Measurements from ENCODE around the gene PFDN1. TPM values are rescaled to one million over a fixed set of nuclear protein-coding genes. Genes with fewer than 3 reads are reported as not detected.

The PFDN1 gene
- total and polyA plus RNA-seq, 4 donors, result 57.0 to 127 (median 95.8) TPM

DNA sequence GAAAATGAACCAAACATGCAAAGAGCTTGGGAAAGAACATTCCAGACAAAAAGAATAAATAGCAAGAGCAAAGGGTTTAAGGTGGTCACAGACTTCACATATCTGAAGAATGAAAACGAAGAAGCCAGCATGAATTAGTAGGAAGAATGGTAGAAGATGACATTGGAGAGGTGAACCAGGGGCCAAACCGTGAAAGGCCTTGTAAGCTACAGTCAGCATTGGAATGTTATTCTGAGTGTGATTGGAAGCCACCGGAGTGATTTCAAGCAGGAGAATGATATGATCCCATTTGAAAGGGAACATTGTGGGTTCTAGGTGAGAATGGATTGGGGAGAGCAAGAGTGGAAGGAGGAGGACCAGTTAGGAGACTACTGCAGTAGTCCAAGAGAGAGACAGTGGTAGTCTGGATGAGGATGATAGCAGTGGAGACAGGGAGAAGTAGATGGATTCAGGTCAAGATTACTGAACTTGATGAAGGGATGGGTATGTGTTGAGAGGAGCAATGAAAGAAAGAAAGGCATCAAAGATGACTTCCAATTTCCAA lies 6.9 kb upstream of the PFDN1 start:
- WGBS (ENCODE audit: insufficient coverage), result 88% methylated on average over 3 of the region's 3 CpGs
- Histone ChIP-seq H3K27me3 (ENCODE audit: control insufficient read depth, insufficient read depth, low read length) (peaks cover 2% of the 10 kb centered on the region), H3K27ac (ENCODE audit: low read depth, low read length) (no peak overlapping the region), H3K9me3 (ENCODE audit: control insufficient read depth, insufficient read depth, low read length) (no peaks in the 10 kb centered on the region), H3K4me1 (ENCODE audit: control insufficient read depth, insufficient read depth, low read length) (no peaks in the 10 kb centered on the region), H3K36me3 (ENCODE audit: control insufficient read depth, insufficient read depth, low read length) (no peaks in the 10 kb centered on the region), H3K4me3 (ENCODE audit: low read depth, low read length) (no peak overlapping the region)
- DNase-seq (ENCODE audit: low read depth in 4 of 6, low spot score in 6 of 6), result no peak

DNA sequence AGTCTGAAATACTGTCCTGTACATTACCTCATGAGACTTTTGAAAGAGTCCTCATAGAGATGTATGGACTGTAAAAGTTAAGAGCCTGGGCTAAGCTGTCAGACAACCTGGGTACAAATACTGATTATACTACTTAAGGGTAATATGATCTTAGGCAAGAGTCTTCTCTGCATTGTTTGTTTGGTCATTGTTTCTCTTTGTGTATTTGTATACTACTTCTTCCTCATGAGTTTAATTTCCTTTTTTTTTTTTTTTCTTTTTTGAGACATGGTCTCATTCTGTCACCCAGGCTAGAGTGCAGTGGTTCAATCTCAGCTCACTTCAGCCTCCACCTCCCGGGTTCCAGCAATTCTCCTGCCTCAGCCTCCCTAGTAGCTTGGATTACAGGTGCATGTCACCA lies 2.6 kb upstream of the PFDN1 start:
- peaks cover 2% of the 10 kb centered on the region for H3K27me3 ChIP-seq (ENCODE audit: control insufficient read depth, insufficient read depth, low read length)
- no peak overlapping the region for H3K27ac ChIP-seq (ENCODE audit: low read depth, low read length)
- H3K4me1 ChIP-seq (ENCODE audit: control insufficient read depth, insufficient read depth, low read length), result no peaks in the 10 kb centered on the region
- no peaks in the 10 kb centered on the region for H3K36me3 ChIP-seq (ENCODE audit: control insufficient read depth, insufficient read depth, low read length)
- DNase-seq (ENCODE audit: low read depth in 4 of 6, low spot score in 6 of 6), result no peak
- H3K4me3 ChIP-seq (ENCODE audit: low read depth, low read length), result no peak overlapping the region
- H3K9me3 ChIP-seq (ENCODE audit: control insufficient read depth, insufficient read depth, low read length), result no peaks in the 10 kb centered on the region
- no CpG with 5 or more reads among the region's 1 CpG for WGBS (ENCODE audit: insufficient coverage)

DNA sequence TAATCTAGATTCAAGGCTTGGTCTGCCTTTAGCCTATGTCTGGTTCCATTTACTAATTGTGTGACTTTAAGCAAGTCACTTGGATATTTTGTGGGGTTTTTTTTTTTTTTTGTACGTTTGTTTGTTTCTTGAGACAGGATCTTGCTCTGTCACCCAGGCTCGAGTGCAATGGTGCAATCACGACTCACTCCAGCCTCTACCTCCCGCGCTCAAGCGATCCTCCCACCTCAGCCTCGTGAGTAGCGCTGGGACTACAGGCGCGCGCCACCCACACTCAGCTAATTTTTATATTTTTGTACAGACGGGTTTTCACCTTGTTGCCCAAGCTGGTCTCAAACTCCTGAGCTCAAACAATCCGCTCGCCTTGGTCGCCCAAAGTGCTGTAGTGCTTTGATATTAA lies 1.1 kb upstream of the PFDN1 start:
- Histone ChIP-seq H3K4me3 (ENCODE audit: low read depth, low read length) (no peak overlapping the region), H3K36me3 (ENCODE audit: control insufficient read depth, insufficient read depth, low read length) (peaks cover 7% of the 10 kb centered on the region), H3K27me3 (ENCODE audit: control insufficient read depth, insufficient read depth, low read length) (no peaks in the 10 kb centered on the region), H3K4me1 (ENCODE audit: control insufficient read depth, insufficient read depth, low read length) (no peaks in the 10 kb centered on the region), H3K9me3 (ENCODE audit: control insufficient read depth, insufficient read depth, low read length) (no peaks in the 10 kb centered on the region), H3K27ac (ENCODE audit: low read depth, low read length) (no peak overlapping the region)
- WGBS (ENCODE audit: insufficient coverage), result 96% methylated on average over 6 of the region's 15 CpGs
- DNase-seq (ENCODE audit: low read depth in 4 of 6, low spot score in 6 of 6), result no peak

DNA sequence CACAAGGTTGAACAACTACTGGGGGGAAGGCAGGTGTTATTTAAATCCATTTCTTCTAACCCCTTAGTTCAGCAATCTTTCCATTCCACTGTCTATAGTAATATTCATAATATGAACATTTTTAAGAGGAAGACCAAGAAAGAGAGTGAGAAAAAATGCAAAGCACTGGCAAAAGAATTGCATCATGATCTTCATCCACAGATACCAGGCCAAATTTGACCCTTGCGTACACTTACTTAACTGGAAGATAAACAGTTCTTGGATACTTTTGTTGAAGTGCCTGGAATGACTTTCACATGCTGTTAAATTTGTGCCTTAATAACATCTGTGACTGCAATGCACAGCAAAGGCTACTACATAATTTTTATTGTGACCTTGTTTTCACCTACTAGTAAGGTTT lies 1.8 kb downstream of the PFDN1 start:
- H3K4me3 ChIP-seq (ENCODE audit: low read depth, low read length), result no peak overlapping the region
- H3K4me1 ChIP-seq (ENCODE audit: control insufficient read depth, insufficient read depth, low read length), result no peaks in the 10 kb centered on the region

DNA sequence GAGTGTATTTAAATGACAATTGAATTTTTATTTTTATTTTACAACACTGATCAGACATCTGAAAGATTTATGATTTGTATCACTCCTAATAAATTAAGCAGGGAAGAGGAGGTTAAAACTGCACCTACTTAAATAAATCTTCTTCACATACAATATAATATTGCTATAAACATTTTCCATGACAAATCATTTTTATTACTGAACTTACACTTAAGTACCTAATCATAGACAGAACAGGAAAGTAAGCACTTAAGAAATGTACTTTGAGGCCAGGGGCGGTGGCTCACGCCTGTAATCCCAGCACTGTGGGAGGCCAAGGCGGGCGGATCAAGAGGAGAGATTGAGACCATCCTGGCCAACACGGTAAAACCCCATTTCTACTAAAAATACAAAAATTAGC lies 3.8 kb downstream of the PFDN1 start:
- DNase-seq (ENCODE audit: low read depth in 4 of 6, low spot score in 6 of 6), result no peak
- H3K36me3 ChIP-seq (ENCODE audit: control insufficient read depth, insufficient read depth, low read length), result peaks cover 12% of the 10 kb centered on the region
- no peak overlapping the region for H3K4me3 ChIP-seq (ENCODE audit: low read depth, low read length)
- no peaks in the 10 kb centered on the region for H3K27me3 ChIP-seq (ENCODE audit: control insufficient read depth, insufficient read depth, low read length)
- no peaks in the 10 kb centered on the region for H3K9me3 ChIP-seq (ENCODE audit: control insufficient read depth, insufficient read depth, low read length)
- H3K27ac ChIP-seq (ENCODE audit: low read depth, low read length), result no peak overlapping the region
- WGBS (ENCODE audit: insufficient coverage), result 93% methylated on average over 2 of the region's 5 CpGs
- no peaks in the 10 kb centered on the region for H3K4me1 ChIP-seq (ENCODE audit: control insufficient read depth, insufficient read depth, low read length)

More for the DNA sequence above, 1.8 kb downstream of the PFDN1 start:
- Histone ChIP-seq H3K9me3 (ENCODE audit: control insufficient read depth, insufficient read depth, low read length) (no peaks in the 10 kb centered on the region), H3K36me3 (ENCODE audit: control insufficient read depth, insufficient read depth, low read length) (peaks cover 12% of the 10 kb centered on the region), H3K27ac (ENCODE audit: low read depth, low read length) (no peak overlapping the region), H3K27me3 (ENCODE audit: control insufficient read depth, insufficient read depth, low read length) (no peaks in the 10 kb centered on the region)
- no CpG with 5 or more reads among the region's 1 CpG for WGBS (ENCODE audit: insufficient coverage)
- DNase-seq (ENCODE audit: low read depth in 4 of 6, low spot score in 6 of 6), result no peak

DNA sequence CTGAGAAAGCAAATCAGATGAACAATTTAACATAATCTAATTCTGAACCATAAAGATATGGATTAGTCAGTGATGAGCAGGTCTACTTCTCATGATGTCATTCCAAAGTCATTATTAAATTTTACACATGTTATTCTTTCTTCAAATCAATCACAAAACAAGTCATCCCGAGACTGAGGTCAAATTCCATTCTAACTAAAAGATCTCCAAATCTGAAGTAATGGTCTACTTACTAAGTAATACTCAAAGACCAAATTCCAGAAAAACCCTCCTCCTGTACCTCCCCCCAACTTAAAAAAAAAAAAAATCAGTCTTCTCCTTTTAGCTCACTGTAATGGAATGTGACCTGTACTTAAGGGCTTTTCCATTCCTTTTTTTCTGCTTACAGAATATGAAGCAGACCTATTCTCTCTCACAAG lies 4.7 kb downstream of the PFDN1 start:
- Histone ChIP-seq H3K9me3 (ENCODE audit: control insufficient read depth, insufficient read depth, low read length) (no peaks in the 10 kb centered on the region), H3K27ac (ENCODE audit: low read depth, low read length) (no peak overlapping the region), H3K4me1 (ENCODE audit: control insufficient read depth, insufficient read depth, low read length) (no peaks in the 10 kb centered on the region), H3K4me3 (ENCODE audit: low read depth, low read length) (no peak overlapping the region), H3K36me3 (ENCODE audit: control insufficient read depth, insufficient read depth, low read length) (peaks cover 12% of the 10 kb centered on the region), H3K27me3 (ENCODE audit: control insufficient read depth, insufficient read depth, low read length) (no peaks in the 10 kb centered on the region)
- no peak for DNase-seq (ENCODE audit: low read depth in 4 of 6, low spot score in 6 of 6)
- WGBS (ENCODE audit: insufficient coverage), result no CpG with 5 or more reads among the region's 1 CpG

DNA sequence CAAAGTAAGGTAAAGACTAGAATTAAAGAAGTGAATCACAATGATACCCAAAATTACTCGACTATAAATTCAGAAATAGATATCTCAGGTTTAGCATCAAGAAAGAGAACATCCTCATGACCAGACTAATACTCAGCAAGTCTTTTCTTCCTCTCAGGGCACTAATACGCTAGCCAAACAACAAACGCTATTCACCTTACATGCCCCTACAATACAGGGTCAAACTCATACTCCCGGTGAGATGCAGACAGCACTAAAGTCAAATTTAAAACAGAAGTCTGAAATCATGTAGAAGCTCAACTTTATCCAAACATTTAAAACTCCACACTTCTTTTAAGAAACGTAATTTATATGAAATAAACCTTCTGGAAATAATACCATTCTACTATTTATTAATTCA lies 5.6 kb downstream of the PFDN1 start:
- Histone ChIP-seq H3K27me3 (ENCODE audit: control insufficient read depth, insufficient read depth, low read length) (no peaks in the 10 kb centered on the region), H3K9me3 (ENCODE audit: control insufficient read depth, insufficient read depth, low read length) (no peaks in the 10 kb centered on the region), H3K27ac (ENCODE audit: low read depth, low read length) (no peak overlapping the region), H3K4me1 (ENCODE audit: control insufficient read depth, insufficient read depth, low read length) (no peaks in the 10 kb centered on the region), H3K36me3 (ENCODE audit: control insufficient read depth, insufficient read depth, low read length) (peaks cover 12% of the 10 kb centered on the region), H3K4me3 (ENCODE audit: low read depth, low read length) (no peak overlapping the region)
- 71% methylated on average over 3 of the region's 5 CpGs for WGBS (ENCODE audit: insufficient coverage)
- no peak for DNase-seq (ENCODE audit: low read depth in 4 of 6, low spot score in 6 of 6)

DNA sequence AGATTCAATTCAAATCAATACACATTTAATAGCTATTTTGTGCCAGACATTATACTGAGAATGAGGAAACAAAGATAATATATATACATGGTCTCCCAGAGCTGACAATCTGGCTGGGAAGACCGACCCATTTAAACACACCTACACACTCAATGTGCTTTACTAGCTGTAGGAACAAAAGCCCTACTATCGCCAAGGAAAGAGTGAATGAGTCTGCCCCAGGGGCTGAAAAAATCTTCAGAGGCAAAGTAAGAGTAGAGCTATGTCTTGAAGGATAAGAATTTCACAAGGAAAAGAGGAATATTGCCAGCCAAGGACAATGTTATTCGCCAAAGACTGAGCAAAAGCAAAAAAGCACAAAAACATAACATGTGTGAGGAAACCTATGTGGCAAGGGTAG lies 6.6 kb downstream of the PFDN1 start:
- Histone ChIP-seq H3K9me3 (ENCODE audit: control insufficient read depth, insufficient read depth, low read length) (no peaks in the 10 kb centered on the region), H3K4me1 (ENCODE audit: control insufficient read depth, insufficient read depth, low read length) (no peaks in the 10 kb centered on the region), H3K27ac (ENCODE audit: low read depth, low read length) (no peak overlapping the region), H3K4me3 (ENCODE audit: low read depth, low read length) (no peak overlapping the region), H3K27me3 (ENCODE audit: control insufficient read depth, insufficient read depth, low read length) (no peaks in the 10 kb centered on the region), H3K36me3 (ENCODE audit: control insufficient read depth, insufficient read depth, low read length) (peaks cover 12% of the 10 kb centered on the region)
- DNase-seq (ENCODE audit: low read depth in 4 of 6, low spot score in 6 of 6), result no peak
- WGBS (ENCODE audit: insufficient coverage), result 83% methylated on average over 1 of the region's 3 CpGs

DNA sequence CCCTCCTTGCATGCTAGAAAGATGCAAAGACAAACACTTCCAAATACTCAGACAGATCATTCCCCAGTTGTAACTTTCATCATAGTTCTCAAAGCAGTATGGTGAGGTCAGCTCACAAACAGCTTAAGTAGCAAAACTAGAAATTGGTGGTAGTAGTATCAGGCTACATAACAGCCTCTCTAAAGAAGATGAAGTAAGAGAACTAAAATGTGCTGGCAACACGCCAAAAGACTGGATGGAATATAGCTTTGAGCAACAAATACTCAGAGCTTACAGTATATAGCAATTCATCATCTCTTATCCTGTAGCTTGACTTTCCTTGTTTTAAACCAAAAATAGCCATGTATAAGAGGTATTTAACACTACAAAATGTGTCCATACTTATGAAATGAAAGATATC lies 7.5 kb downstream of the PFDN1 start:
- peak overlapping the region; percentile 10 for H3K27ac ChIP-seq (ENCODE audit: low read depth, low read length)

DNA sequence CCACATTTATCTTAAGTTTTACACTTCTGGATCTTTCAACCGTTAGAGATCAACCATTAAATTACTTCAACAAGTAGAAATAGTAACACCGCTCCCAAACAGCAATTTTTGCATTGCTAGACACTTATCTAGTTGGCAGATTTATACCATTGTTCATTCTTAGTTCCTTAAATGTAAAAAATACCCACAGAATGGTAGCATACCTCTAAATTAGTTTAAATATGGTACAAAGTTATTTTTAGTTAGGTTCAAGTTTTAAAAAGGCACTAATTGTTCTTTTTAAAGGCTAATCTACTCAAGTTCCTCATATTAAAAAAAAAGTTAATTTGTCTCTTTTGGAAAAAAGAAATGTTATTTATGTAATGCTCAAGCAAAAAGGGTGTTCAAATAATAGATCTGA lies 8.1 kb downstream of the PFDN1 start:
- Histone ChIP-seq H3K27me3 (ENCODE audit: control insufficient read depth, insufficient read depth, low read length) (no peaks in the 10 kb centered on the region), H3K4me3 (ENCODE audit: low read depth, low read length) (no peak overlapping the region), H3K27ac (ENCODE audit: low read depth, low read length) (no peak overlapping the region), H3K4me1 (ENCODE audit: control insufficient read depth, insufficient read depth, low read length) (no peaks in the 10 kb centered on the region), H3K36me3 (ENCODE audit: control insufficient read depth, insufficient read depth, low read length) (peaks cover 7% of the 10 kb centered on the region), H3K9me3 (ENCODE audit: control insufficient read depth, insufficient read depth, low read length) (no peaks in the 10 kb centered on the region)
- no CpG with 5 or more reads among the region's 2 CpGs for WGBS (ENCODE audit: insufficient coverage)
- no peak for DNase-seq (ENCODE audit: low read depth in 4 of 6, low spot score in 6 of 6)

More for the DNA sequence above, 7.5 kb downstream of the PFDN1 start:
- no peak overlapping the region for H3K4me3 ChIP-seq (ENCODE audit: low read depth, low read length)
- H3K4me1 ChIP-seq (ENCODE audit: control insufficient read depth, insufficient read depth, low read length), result no peaks in the 10 kb centered on the region
- H3K36me3 ChIP-seq (ENCODE audit: control insufficient read depth, insufficient read depth, low read length), result peaks cover 12% of the 10 kb centered on the region
- no peaks in the 10 kb centered on the region for H3K27me3 ChIP-seq (ENCODE audit: control insufficient read depth, insufficient read depth, low read length)
- peak in 3 of 6 donors; percentile 5 to 56 (median 54) for DNase-seq (ENCODE audit: low read depth in 4 of 6, low spot score in 6 of 6)
- WGBS (ENCODE audit: insufficient coverage), result no CpG with 5 or more reads among the region's 1 CpG
- H3K9me3 ChIP-seq (ENCODE audit: control insufficient read depth, insufficient read depth, low read length), result no peaks in the 10 kb centered on the region
